SK-N-SH treated with all-trans-retinoic acid at 6 μM for 48 hours (cell line): Measurements from ENCODE around the gene CDK11B.

ENCODE experiments used
- ARNTL ChIP-seq: fragments of 450-650 bp; formaldehyde crosslinking; IDR thresholded peaks from 2 replicates; pipeline ENCODE4 v1.5.0; 2020; ENCODE audit warnings: low read depth, mild to moderate bottlenecking, moderate library complexity, borderline replicate concordance
- GLIS3 ChIP-seq: fragments of 250-450 bp; sonication (Bioruptor Pico); IDR thresholded peaks from 2 replicates; pipeline ENCODE4 v1.5.0; 2020; ENCODE audit warnings: mild to moderate bottlenecking, moderate library complexity
- RARB ChIP-seq: fragments of 250-450 bp; sonication (Bioruptor Pico); IDR thresholded peaks from 2 replicates; pipeline ENCODE4 v1.8.0; 2021; ENCODE audit warnings: mild to moderate bottlenecking, moderate library complexity
- TCF4 ChIP-seq: fragments of 250-450 bp; sonication (Bioruptor Pico); IDR thresholded peaks from 2 replicates; pipeline ENCODE4 v1.8.0; 2021; ENCODE audit warnings: mild to moderate bottlenecking, moderate library complexity, borderline replicate concordance
- TOX ChIP-seq: fragments of 250-450 bp; sonication (Bioruptor Pico); IDR thresholded peaks from 2 replicates; pipeline ENCODE4 v1.8.0; 2021; ENCODE audit warnings: mild to moderate bottlenecking, moderate library complexity, borderline replicate concordance
- ZFP30 ChIP-seq: fragments of 450-650 bp; formaldehyde crosslinking; IDR thresholded peaks from 2 replicates; pipeline ENCODE4 v1.5.0; 2022; ENCODE audit warnings: mild to moderate bottlenecking, moderate library complexity
- TF ChIP-seq, protein P1 (sequence below): fragments of 250-450 bp; sonication (Bioruptor Pico); IDR thresholded peaks from 2 replicates; pipeline ENCODE4 v1.8.0; 2020; ENCODE audit warnings: mild to moderate bottlenecking, moderate library complexity, borderline replicate concordance
- TF ChIP-seq, protein P2 (sequence below): fragments of 250-450 bp; sonication (Bioruptor Pico); IDR thresholded peaks from 2 replicates; pipeline ENCODE4 v1.5.1; 2021; ENCODE audit warnings: mild to moderate bottlenecking, moderate library complexity
- TF ChIP-seq, protein P3 (sequence below): fragments of 250-450 bp; sonication (Bioruptor Pico); IDR thresholded peaks from 2 replicates; pipeline ENCODE4 v1.5.1; 2020; ENCODE audit warnings: low read depth, mild to moderate bottlenecking, moderate library complexity

DNA sequence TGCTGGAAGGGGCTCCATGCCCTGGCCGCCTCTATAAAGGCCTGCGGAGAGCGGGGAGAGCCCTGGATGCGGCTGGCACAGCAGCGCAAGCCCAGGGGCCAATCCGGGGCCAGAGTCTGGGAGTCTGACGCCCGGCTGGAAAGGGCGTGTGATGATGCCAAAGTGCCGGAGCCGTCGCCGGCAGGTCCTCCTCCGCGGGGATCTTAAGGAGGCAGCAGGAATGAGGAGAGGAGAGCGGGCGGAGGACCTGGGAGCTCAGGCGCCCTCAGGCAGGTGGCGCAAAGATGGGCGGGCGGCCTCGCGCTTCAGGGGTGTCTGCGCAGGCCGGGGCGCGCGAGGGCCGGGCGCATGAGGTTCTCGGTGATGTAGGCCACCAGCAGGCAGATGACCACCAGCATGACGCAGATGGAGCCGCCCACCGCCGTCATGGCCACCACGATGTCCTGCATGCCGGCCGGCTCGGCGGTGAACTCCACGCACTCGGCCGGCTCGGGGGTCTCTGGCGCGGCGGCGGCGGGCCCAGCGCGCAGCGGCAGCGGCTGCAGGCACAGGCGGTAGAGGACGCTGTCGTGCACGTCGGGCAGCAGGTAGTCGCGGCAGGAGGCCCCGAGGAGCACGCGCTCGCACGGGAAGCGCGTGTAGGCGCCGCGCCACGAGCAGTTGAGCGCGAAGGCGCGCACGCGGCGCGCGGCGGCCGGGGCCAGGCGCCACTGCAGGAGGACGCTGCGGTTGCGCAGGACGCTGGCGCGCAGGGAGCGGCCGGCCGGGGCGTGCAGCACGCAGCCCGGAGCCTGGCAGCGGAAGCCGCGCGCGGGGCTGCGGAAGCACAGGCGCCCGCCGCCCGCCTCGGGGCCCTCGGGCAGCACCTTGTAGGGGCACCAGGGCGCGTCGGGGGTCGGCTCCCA, 59.5 kb downstream of the CDK11B start:
- TF ChIP-seq RARB (CRISPR knock-in tag) (no peak), ARNTL (no peak), ZFP30 (CRISPR knock-in tag) (no peak), TCF4 (CRISPR knock-in tag) (no peak), GLIS3 (CRISPR knock-in tag) (no peak), TOX (no peak)
- TF ChIP-seq, protein P1, sequence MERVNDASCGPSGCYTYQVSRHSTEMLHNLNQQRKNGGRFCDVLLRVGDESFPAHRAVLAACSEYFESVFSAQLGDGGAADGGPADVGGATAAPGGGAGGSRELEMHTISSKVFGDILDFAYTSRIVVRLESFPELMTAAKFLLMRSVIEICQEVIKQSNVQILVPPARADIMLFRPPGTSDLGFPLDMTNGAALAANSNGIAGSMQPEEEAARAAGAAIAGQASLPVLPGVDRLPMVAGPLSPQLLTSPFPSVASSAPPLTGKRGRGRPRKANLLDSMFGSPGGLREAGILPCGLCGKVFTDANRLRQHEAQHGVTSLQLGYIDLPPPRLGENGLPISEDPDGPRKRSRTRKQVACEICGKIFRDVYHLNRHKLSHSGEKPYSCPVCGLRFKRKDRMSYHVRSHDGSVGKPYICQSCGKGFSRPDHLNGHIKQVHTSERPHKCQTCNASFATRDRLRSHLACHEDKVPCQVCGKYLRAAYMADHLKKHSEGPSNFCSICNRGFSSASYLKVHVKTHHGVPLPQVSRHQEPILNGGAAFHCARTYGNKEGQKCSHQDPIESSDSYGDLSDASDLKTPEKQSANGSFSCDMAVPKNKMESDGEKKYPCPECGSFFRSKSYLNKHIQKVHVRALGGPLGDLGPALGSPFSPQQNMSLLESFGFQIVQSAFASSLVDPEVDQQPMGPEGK = no peak
- TF ChIP-seq, protein P2, sequence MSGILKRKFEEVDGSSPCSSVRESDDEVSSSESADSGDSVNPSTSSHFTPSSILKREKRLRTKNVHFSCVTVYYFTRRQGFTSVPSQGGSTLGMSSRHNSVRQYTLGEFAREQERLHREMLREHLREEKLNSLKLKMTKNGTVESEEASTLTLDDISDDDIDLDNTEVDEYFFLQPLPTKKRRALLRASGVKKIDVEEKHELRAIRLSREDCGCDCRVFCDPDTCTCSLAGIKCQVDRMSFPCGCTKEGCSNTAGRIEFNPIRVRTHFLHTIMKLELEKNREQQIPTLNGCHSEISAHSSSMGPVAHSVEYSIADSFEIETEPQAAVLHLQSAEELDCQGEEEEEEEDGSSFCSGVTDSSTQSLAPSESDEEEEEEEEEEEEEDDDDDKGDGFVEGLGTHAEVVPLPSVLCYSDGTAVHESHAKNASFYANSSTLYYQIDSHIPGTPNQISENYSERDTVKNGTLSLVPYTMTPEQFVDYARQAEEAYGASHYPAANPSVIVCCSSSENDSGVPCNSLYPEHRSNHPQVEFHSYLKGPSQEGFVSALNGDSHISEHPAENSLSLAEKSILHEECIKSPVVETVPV (CRISPR knock-in tag) = no peak
- TF ChIP-seq, protein P3, sequence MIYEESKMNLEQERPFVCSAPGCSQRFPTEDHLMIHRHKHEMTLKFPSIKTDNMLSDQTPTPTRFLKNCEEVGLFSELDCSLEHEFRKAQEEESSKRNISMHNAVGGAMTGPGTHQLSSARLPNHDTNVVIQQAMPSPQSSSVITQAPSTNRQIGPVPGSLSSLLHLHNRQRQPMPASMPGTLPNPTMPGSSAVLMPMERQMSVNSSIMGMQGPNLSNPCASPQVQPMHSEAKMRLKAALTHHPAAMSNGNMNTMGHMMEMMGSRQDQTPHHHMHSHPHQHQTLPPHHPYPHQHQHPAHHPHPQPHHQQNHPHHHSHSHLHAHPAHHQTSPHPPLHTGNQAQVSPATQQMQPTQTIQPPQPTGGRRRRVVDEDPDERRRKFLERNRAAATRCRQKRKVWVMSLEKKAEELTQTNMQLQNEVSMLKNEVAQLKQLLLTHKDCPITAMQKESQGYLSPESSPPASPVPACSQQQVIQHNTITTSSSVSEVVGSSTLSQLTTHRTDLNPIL (CRISPR knock-in tag) = no peak
